CD4-positive, CD25-positive, alpha-beta regulatory T cell (primary cell): ENCODE data around the gene SGPP1. TPM values are rescaled to one million over a fixed set of nuclear protein-coding genes. Genes with fewer than 3 reads are reported as not detected.

Experiments
- ATAC-seq, 2 donors: fragments of 150-1000 bp; cut with Tn5 transposase; one replicate each; pipeline ENCODE4 v1.10.0; 2021; ENCODE audit warnings: low read depth in 2 of 2, moderate number of reproducible peaks in 2 of 2, moderate library complexity in 1 of 2
- DNase-seq, 3 donors: peaks; one replicate each; pipeline versions ENCODE4 v3.0.0 to v3.0.0-alpha.2; 2012 to 2022; ENCODE audit warnings: mixed read lengths in 1 of 3
- H3K27ac ChIP-seq: one replicate; pipeline ENCODE4 v1.7.0; 2013; ENCODE audit warnings: mild to moderate bottlenecking, low read length; ENCODE audit not compliant: insufficient read depth, poor library complexity, severe bottlenecking
- H3K27me3 ChIP-seq: one replicate; pipeline ENCODE4 v1.7.0; 2013; ENCODE audit warnings: low read length; ENCODE audit not compliant: control insufficient read depth, insufficient read depth
- H3K36me3 ChIP-seq: one replicate; pipeline ENCODE4 v1.7.0; 2013; ENCODE audit warnings: mild to moderate bottlenecking, low read length, moderate library complexity; ENCODE audit not compliant: control insufficient read depth, insufficient read depth
- H3K4me1 ChIP-seq: 2 replicates; pipeline ENCODE4 v1.7.0; 2013; ENCODE audit warnings: mild to moderate bottlenecking, low read length; ENCODE audit not compliant: insufficient read depth, control insufficient read depth, poor library complexity, severe bottlenecking
- H3K4me3 ChIP-seq: one replicate; pipeline ENCODE4 v1.7.0; 2013; ENCODE audit warnings: low read depth, mild to moderate bottlenecking, low read length, moderate library complexity
- H3K9me3 ChIP-seq, 2 experiments: 1 replicate in 1 of 2; 2 replicates in 1 of 2; pipeline ENCODE4 v1.7.0; 2013; ENCODE audit warnings: low read length in 2 of 2, mild to moderate bottlenecking in 1 of 2, moderate library complexity in 1 of 2; ENCODE audit not compliant: control insufficient read depth in 2 of 2
- H3K27ac Mint-ChIP-seq, 3 donors: one replicate each; pipeline ENCODE4 v1.8.0; 2020 to 2022; ENCODE audit warnings: mild to moderate bottlenecking in 3 of 3, mixed read lengths in 3 of 3, moderate library complexity in 2 of 3
- H3K27me3 Mint-ChIP-seq: one replicate; pipeline ENCODE4 v1.8.0; 2022; ENCODE audit warnings: mild to moderate bottlenecking, mixed read lengths
- H3K36me3 Mint-ChIP-seq: one replicate; pipeline ENCODE4 v1.8.0; 2020; ENCODE audit warnings: mixed read lengths
- H3K4me1 Mint-ChIP-seq, 4 donors: one replicate each; pipeline ENCODE4 v1.8.0; 2020 to 2022; ENCODE audit warnings: mixed read lengths in 4 of 4, mild to moderate bottlenecking in 1 of 4
- H3K4me3 Mint-ChIP-seq, 4 donors: one replicate each; pipeline ENCODE4 v1.8.0; 2020 to 2022; ENCODE audit warnings: mild to moderate bottlenecking in 4 of 4, mixed read lengths in 4 of 4, moderate library complexity in 3 of 4
- H3K9me3 Mint-ChIP-seq, 7 donors: one replicate each; pipeline ENCODE4 v1.8.0; 2020 to 2022; ENCODE audit warnings: mixed read lengths in 7 of 7, mild to moderate bottlenecking in 3 of 7, moderate library complexity in 2 of 7
- polyA plus RNA-seq, 4 donors: library from polyadenylated mRNA; unstranded; fragments of 300-500 nt; fragmentation: Illumina TruSeq; gene quantifications; one replicate each; pipeline ENCODE4 v1.2.3, GENCODE V29; 2021
- total RNA-seq: library from RNA; stranded (reverse); gene quantifications from one replicate; pipeline ENCODE4 v1.2.3, GENCODE V29; 2022

The SGPP1 gene
- total and polyA plus RNA-seq, 5 donors from 2014 or later = 24.9 to 38.6 (median 29.8) TPM

- H3K27ac Mint-ChIP-seq = peak overlapping the region; percentile 71 to 89 (median 78)
- peak overlapping the region; percentile 61 for H3K27ac ChIP-seq
Measured at GRCh38 chr14:63745858-63746425, 18.1 kb upstream of the SGPP1 start.

DNA sequence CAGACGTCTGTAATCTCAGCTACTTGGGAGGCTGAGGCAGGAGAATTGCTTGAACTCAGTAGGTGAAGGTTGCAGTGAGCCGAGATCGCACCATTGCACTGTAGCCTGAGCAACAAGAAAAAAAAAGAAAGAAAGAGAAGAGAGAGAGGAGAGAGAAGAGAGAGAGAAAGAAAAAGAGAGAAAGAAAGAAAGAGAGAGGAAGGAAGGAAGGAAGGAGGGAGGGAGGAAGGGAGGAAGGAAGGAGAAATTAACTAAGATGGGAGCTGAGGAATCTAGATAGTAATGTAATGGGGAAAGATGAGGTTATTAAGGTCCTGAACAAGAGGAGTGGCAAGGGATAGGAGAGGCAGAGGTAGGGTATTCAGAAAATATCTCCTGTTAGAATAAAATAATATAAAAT lies 17.4 kb upstream of the SGPP1 start:
- no peak for ATAC-seq
- Histone ChIP-seq H3K27me3 (no peaks in the 10 kb centered on the region), H3K27ac (peak overlapping the region; percentile 61), H3K9me3 (no peaks in the 10 kb centered on the region), H3K36me3 (no peaks in the 10 kb centered on the region), H3K4me1 (peaks cover 13% of the 10 kb centered on the region), H3K4me3 (no peak overlapping the region)
- no peaks in the 10 kb centered on the region for H3K27me3 Mint-ChIP-seq
- H3K4me1 Mint-ChIP-seq = peaks cover 6 to 25% (median 18%) of the 10 kb centered on the region in 4 donors
- no peaks in the 10 kb centered on the region for H3K36me3 Mint-ChIP-seq
- DNase-seq = no peak
- no peaks in the 10 kb centered on the region for H3K9me3 Mint-ChIP-seq
- peak overlapping the region in 2 of 3 donors; percentile 71 to 92 for H3K27ac Mint-ChIP-seq
- H3K4me3 Mint-ChIP-seq = peak overlapping the region in 1 of 4 donors; percentile 36

More at GRCh38 chr14:63745858-63746425, 18.1 kb upstream of the SGPP1 start:
- DNase-seq = peak; percentile 27 to 86 (median 45)
- H3K9me3 ChIP-seq = no peaks in the 10 kb centered on the region
- ATAC-seq = peak; percentile 82 to 84
- H3K4me3 ChIP-seq = peak overlapping the region; percentile 27
- H3K27me3 ChIP-seq = no peaks in the 10 kb centered on the region
- Mint-ChIP-seq H3K36me3 (no peaks in the 10 kb centered on the region), H3K4me3 (peak overlapping the region in 2 of 4 donors; percentile 58 to 80), H3K27me3 (no peaks in the 10 kb centered on the region), H3K9me3 (no peaks in the 10 kb centered on the region), H3K4me1 (peaks cover 6 to 25% (median 18%) of the 10 kb centered on the region in 4 donors)
- H3K4me1 ChIP-seq = peaks cover 13% of the 10 kb centered on the region
- H3K36me3 ChIP-seq = no peaks in the 10 kb centered on the region

GRCh38 chr14:63737582-63738006 lies 9.7 kb upstream of the SGPP1 start:
- Mint-ChIP-seq H3K9me3 (peaks cover 0 to 3% (median 0%) of the 10 kb centered on the region in 7 donors), H3K4me3 (peak overlapping the region; percentile 0 to 81 (median 66)), H3K27me3 (no peaks in the 10 kb centered on the region), H3K27ac (peak overlapping the region; percentile 86 to 98 (median 88)), H3K4me1 (peaks cover 8 to 22% (median 11%) of the 10 kb centered on the region in 4 donors), H3K36me3 (no peaks in the 10 kb centered on the region)
- DNase-seq = peak in 1 of 3 donors; percentile 82
- Histone ChIP-seq H3K9me3 (no peaks in the 10 kb centered on the region), H3K27ac (no peak overlapping the region), H3K4me1 (peaks cover 8% of the 10 kb centered on the region), H3K27me3 (no peaks in the 10 kb centered on the region), H3K36me3 (no peaks in the 10 kb centered on the region), H3K4me3 (peak overlapping the region; percentile 62)
- ATAC-seq = peak; percentile 50 to 53

GRCh38 chr14:63735720-63736119 lies 7.9 kb upstream of the SGPP1 start:
- H3K27ac Mint-ChIP-seq = peak overlapping the region in 1 of 3 donors; percentile 52

DNA sequence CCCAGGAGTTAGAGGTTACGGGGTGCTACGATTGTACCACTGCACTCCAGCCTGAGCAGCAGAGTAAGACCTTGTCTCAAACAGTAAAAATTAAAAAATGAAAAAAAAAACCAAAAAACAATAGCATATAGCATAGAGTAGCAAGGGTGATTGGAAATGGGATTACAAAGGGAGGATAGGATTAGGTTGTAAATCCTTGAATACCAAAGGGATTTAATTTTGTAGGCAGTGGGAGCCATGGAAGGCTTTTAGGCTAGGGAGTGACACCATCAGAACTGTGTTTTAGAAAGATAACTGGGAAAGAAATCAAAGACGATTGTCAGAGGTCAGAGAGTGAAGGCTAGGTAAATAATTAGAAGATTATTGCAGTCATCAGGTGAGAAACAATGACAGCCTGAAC lies 2.8 kb upstream of the SGPP1 start:
- no peak for ATAC-seq
- Mint-ChIP-seq H3K9me3 (peaks cover 0 to 3% (median 0%) of the 10 kb centered on the region in 7 donors), H3K27me3 (peaks cover 6% of the 10 kb centered on the region), H3K4me1 (peaks cover 9 to 23% (median 16%) of the 10 kb centered on the region in 4 donors), H3K36me3 (no peaks in the 10 kb centered on the region), H3K4me3 (no peak overlapping the region), H3K27ac (peak overlapping the region in 2 of 3 donors; percentile 5 to 20)
- Histone ChIP-seq H3K27ac (no peak overlapping the region), H3K4me1 (peaks cover 19% of the 10 kb centered on the region), H3K4me3 (no peak overlapping the region), H3K27me3 (no peaks in the 10 kb centered on the region), H3K36me3 (no peaks in the 10 kb centered on the region), H3K9me3 (no peaks in the 10 kb centered on the region)
- no peak for DNase-seq

More at GRCh38 chr14:63735720-63736119, 7.9 kb upstream of the SGPP1 start:
- peaks cover 6% of the 10 kb centered on the region for H3K27me3 Mint-ChIP-seq
- Histone ChIP-seq H3K36me3 (no peaks in the 10 kb centered on the region), H3K27me3 (no peaks in the 10 kb centered on the region), H3K27ac (no peak overlapping the region), H3K4me3 (no peak overlapping the region), H3K4me1 (peaks cover 8% of the 10 kb centered on the region), H3K9me3 (no peaks in the 10 kb centered on the region)
- DNase-seq (no peak), ATAC-seq (no peak)
- H3K36me3 Mint-ChIP-seq = no peaks in the 10 kb centered on the region
- H3K9me3 Mint-ChIP-seq = peaks cover 0 to 3% (median 0%) of the 10 kb centered on the region in 7 donors
- H3K4me3 Mint-ChIP-seq = no peak overlapping the region
- H3K4me1 Mint-ChIP-seq = peaks cover 8 to 22% (median 14%) of the 10 kb centered on the region in 4 donors

DNA sequence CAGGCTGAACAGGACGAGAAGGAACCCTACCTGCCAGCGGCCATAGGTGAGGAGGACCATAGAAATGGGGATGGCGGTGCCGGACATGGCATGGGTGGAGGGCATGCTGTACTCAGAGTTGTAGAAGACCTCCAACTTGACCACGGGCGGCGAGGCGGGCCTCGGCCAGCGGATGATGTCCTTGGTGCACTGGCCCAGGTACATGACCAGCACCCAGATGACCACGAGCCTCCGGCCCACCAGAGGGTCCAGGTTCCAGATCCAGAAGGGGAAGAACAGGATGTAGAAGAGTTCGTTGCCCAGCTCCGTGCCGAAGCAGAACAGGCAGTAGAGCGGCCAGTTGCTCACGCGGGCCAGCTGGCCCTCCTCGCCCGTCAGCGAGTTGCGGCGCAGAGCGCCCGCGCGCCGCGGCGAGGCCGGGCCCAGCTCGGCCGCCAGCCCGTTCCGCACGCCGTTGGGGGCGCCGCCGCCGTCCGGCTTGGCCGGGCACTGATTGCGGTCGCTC lies 582 bp downstream of the SGPP1 start:
- Histone ChIP-seq H3K27ac (peak overlapping the region; percentile 81), H3K36me3 (peaks cover 3% of the 10 kb centered on the region), H3K4me1 (peaks cover 40% of the 10 kb centered on the region), H3K27me3 (no peaks in the 10 kb centered on the region), H3K9me3 (no peaks in the 10 kb centered on the region), H3K4me3 (peak overlapping the region; percentile 92)
- Mint-ChIP-seq H3K4me1 (peaks cover 14 to 51% (median 28%) of the 10 kb centered on the region in 4 donors), H3K27ac (peak overlapping the region; percentile 96 to 97 (median 97)), H3K9me3 (no peaks in the 10 kb centered on the region), H3K27me3 (peaks cover 6% of the 10 kb centered on the region), H3K4me3 (peak overlapping the region; percentile 92 to 99 (median 99)), H3K36me3 (no peaks in the 10 kb centered on the region)
- ATAC-seq (peak; percentile 14 to 17), DNase-seq (peak in 2 of 3 donors; percentile 12 to 34)

- Histone ChIP-seq H3K4me1 (peaks cover 47% of the 10 kb centered on the region), H3K27me3 (no peaks in the 10 kb centered on the region), H3K27ac (peak overlapping the region; percentile 81), H3K9me3 (no peaks in the 10 kb centered on the region), H3K36me3 (peaks cover 4% of the 10 kb centered on the region), H3K4me3 (peak overlapping the region; percentile 92)
- Mint-ChIP-seq H3K36me3 (peaks cover 2% of the 10 kb centered on the region), H3K4me1 (peaks cover 15 to 56% (median 31%) of the 10 kb centered on the region in 4 donors), H3K27ac (peak overlapping the region; percentile 96 to 97 (median 97)), H3K9me3 (no peaks in the 10 kb centered on the region), H3K4me3 (peak overlapping the region; percentile 92 to 99 (median 99)), H3K27me3 (peaks cover 3% of the 10 kb centered on the region)
- no peak for ATAC-seq
- peak in 1 of 3 donors; percentile 25 for DNase-seq
Measured at GRCh38 chr14:63726499-63726898, 1.4 kb downstream of the SGPP1 start.
